Activated CD8-positive, alpha-beta memory T cell treated with anti-CD3 and anti-CD28 coated beads for 48 hours (primary cell): ENCODE measurements around the gene GSTT2.
"Not testable (repeated sequence)": the region's sequence is repeated elsewhere in the genome, so short reads cannot be mapped to it uniquely, and the experiment has no call there.

Experiments used
- DNase-seq, 3 experiments: peaks; one replicate each; pipeline ENCODE4 v3.0.0-alpha.2; 2020; ENCODE audit warnings: low read depth in 2 of 3, low spot score in 2 of 3

Gene GSTT2

DNA sequence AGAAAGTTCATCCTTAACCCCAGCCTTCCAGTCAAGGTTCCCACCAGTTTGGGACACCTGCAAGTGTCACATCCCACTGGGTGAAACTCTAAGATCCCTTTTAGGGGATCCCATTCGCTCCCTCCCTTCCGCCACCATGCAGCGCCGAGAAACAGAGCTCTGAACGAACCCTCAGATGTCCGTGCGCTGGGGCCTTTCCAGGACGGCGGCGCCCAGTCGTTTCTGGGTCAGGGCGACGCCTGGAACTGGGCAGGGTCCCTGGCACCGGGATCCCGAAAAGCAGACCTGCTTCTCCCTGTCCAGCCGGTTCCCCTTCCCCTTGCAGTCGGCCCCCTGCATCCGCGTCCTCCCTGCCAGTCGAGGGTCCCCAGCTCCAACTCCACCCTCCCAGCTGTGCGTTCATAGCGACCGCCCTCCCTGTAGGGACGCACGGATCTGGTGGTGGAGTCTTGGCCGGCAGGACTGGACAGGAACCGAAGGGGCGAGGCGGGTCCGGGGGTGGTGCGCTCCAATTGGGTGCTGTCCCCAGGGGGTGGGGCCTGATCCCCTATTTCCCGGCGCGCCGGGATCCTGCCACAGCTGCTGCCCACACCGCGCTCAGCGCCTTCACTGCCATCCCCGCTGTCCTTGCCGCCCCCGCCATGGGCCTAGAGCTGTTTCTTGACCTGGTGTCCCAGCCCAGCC, at the start of gene GSTT2:
GSTT2 (plus strand) TSS at position 578 of the 684 bp plus-strand sequence.
- DNase-seq, result not testable (repeated sequence)

DNA sequence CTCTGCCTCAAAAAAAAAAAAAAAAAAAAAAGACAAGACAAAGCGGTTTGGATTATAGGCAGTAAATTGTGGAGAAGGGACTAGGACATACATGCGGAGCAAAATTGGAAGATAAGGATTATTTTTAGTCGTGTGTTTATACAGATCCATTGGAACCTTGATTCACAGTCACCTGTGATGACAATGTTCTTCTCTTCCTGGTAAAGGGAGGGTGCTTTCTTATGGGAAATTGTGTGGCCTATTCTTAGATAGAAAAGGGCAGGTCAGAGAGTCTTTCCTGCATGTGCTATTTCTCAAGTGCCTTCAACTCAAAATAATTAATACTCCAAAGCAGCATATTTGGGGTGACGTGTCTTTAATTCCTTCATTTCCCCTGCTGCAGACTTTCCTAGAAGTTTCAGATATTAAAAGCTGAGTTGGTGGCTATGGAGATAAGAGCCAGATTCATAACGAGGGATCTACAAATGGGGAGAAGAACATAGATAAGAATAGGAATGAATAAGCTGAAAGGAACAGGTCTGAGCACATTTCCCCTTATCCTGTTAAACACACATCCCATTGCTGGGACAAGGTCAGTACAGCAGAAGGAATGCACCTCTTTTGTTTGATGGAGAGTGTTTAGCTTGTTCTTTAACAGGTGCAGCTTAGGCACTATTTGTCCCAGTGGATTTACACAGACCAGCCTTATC, 41.5 kb upstream of the GSTT2 start:
- no peak for DNase-seq

DNA sequence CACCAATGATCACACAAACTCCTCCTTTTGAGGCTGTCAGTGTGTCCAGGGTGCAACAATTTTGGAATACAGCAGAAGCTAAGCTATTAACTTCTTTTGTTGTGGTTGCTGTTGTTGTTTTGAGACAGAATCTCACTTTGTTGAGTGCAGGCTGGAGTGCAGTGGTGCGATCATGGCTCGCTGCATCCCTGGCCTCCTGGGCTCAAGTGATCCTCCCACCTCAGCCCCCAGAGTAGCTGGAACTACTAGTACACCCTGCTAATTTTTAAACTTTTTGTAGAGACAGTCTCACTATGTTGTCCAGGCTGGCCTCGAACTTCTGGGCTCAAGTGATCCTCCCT, 40.9 kb upstream of the GSTT2 start:
- DNase-seq, result no peak

DNA sequence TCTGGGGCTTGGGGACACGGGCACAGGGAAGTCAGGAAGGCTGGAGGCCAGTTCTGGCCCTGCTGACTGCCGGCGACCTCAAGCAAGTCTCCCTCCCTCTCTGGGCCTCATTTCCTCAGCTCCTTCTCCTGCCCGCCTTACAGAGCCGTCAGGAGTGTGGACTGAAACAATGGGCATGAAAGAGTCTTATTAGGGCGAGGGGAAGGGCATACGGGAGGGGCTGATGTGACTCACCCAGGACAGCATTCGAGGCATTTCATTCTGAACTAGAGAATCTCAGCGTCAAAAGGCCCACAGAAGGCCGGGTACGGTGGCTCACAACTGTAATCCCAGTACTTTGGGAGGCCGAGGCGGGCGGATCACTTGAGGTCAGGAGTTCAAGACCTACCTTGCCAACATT, 39.8 kb upstream of the GSTT2 start:
- DNase-seq, result not testable (repeated sequence)

DNA sequence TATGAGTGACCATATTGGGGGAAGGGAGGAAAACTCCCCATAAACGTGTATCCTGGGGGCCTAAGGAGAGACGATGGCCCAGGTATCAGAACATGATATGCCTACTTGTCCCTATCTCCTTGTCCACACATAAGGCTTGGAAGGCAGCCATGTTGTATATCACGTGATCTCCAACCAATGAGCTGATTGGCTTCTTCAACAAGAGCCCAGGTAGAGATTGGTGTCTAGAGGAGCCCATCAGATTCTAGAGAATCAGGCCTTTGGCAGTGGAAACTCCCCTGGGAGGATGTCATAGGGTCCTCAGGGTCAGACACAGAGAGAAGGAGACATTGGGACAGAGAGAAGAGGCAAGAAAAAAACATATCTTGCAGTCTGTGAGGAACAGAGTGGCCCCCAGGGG, 32.5 kb upstream of the GSTT2 start:
- not testable (repeated sequence) for DNase-seq

DNA sequence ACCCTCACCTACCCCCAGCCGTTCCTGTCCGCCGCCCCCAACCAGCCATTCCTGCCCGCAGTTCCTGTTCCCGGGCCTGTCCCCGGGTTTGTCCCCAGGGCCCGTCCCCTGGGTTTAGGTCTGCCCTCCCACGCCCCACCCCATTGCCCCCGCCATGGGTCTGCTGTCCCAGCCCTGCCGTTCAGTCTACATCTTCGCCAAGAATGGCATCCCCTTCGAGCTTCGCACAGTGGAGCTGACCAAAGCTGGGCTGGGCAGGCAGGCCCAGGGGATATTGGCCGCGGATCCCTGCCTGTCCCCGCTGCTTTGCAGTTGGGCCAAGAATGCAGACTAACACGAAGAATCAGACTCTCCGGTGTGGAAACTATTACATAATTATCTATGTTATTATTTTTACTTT, 30.2 kb upstream of the GSTT2 start:
- DNase-seq, result not testable (repeated sequence)

DNA sequence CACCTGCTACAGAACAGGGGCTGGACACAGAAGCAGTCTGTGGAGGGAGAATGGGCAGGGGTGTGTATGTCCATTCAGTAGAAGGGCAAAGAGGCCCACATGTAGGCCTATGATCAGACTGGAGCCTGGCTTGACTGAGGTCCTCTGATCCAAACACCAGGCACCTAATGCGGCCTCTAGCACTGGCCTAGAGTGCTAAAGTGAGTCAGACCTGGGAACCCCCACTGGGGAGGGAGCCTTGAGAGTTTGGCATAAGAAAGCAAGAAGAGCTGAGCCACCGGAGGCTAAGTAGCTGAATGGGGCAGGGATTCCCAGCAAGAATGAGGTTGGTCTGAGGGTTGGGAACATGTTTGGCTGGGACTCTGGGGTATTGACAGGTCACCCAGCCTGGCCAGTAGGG, 28.6 kb upstream of the GSTT2 start:
- not testable (repeated sequence) for DNase-seq

DNA sequence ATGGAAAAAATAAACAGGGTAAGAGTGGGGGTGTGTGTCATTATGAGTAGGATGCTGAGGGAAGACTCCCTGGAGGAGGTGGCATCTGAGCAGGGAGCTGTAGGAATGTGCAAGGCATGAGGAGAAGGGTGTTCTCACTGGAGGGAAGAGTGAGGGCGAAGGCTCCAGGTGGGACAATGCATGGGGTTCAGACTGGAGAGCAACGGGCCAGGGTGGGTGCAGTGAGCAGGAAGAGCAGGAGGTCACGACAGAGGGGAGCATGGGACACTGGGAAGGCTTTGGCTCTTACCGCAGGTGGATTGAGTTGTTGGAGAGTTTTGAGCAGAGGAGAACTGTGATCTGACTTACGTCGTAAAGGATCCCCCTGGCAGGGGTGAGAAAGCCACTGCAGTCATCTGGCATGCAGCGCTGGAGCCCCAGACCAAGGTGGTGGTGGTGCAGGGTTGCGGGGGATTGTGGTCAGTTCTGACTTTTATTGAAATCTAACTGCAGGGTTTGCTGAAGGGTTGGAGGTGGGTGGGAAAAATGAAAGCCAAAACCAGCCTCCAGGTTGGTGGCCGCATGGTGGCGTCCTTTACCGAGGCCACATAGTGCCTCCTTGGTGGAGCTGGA, 27.0 kb upstream of the GSTT2 start:
- DNase-seq, result not testable (repeated sequence)

DNA sequence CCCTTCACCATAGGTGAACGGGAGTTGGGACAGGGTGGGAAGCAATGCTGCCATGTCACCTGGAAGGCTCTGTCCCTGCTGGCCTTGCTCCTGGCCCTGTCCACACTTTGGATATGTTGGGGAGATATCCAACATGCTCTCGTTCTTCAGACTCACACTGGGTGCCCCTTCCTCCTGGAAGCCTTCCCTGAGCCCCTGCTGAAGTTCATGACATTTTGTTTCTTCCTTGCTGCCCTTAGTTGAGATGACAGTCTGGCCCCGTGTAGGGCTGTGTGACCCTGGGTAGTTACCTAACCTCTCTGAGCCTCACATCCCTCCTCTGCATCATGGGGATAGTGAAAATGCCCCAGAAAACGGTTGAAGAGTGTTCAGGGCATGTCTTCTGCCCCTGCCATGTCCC, 26.4 kb upstream of the GSTT2 start:
- DNase-seq, result not testable (repeated sequence)

DNA sequence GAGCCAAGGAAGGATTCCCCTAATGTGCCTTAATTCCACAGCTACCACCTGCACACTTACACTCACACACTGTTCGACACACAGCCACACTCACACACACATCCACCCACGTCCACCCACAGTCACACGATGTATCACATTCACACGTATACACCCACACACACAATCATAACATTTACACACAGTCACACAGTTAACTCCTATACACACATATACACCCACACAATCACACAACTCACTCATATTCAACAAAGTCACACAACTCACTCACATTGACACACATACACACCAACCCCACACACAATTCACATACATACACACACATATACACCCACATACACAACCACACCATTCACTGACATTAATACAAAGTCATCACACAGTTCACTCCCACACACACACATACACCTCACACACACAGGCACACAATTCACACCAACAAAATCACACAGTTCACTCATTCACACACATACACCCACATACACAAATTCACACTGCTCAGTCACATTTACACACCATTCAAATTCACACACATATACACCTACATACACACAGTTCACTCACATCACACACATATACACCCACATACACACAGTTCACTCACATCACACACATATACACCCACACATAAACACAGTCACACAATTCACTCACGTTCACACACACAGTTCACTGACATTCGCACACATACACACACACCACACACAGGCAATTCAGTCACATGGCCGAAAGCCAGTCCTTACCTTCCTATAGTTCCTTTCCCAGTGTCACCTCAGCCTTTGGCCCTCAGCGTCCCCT, 25.5 kb upstream of the GSTT2 start:
- not testable (repeated sequence) for DNase-seq

DNA sequence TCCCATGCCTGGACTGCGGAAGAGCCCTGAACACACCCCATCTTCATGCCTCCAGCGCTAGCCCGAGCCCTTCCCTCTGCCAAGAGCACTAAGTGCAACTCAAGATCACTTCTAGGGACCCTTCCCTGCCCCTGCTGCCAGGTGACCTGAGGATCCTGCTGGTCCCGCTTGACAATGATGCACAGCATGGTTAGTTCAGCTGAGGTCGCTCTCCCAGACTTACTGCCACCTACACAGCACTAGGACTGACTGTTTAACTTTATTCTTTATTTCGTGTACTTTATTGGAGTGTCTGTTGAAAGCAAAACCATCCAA, 25.0 kb upstream of the GSTT2 start:
- DNase-seq, result not testable (repeated sequence)

DNA sequence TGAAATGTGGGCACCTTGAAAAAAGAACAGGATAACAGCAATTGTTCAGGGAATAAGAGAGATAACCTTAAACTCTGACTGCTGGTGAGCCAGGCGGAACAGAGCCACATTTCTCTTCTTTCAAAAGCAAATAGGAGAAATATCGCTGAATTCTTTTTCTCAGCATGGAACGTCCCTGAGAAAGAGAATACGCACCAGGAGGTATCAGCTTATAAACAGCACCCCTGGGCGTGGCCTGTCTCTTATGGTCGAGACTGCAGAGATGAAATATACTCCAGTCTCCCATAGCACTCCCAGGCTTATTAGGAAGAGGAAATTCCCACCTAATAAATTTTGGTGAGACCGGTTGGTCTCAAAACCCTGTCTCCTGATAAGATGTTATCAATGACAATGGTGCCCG, 24.0 kb upstream of the GSTT2 start:
- not testable (repeated sequence) for DNase-seq

DNA sequence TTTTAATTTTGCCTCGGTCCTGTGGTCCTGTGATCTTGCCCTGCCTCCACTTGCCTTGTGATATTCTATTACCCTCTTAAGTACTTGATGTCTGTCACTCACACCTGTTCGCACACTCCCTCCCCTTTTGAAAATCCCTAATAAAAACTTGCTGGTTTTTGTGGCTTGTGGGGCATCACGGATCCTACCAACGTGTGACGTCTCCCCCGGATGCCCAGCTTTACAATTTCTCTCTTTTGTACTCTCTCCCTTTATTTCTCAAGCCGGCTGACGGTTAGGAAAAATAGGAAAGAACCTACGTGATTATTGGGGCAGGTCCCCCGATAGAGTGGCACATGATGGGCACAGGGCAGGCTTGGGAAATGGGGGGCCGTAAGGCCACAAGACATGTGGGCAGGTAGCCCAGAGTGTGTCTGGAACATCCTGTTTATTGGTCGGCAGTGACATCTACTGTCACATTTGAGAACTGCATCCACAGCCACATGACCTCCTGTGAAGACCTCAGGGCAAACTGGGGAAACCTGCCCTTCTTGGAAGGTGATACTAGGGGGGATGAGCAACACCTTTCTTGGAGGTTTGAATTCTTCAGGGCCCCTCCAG, 23.5 kb upstream of the GSTT2 start:
- peak in 2 of 3 experiments; percentile 44 to 81 for DNase-seq

DNA sequence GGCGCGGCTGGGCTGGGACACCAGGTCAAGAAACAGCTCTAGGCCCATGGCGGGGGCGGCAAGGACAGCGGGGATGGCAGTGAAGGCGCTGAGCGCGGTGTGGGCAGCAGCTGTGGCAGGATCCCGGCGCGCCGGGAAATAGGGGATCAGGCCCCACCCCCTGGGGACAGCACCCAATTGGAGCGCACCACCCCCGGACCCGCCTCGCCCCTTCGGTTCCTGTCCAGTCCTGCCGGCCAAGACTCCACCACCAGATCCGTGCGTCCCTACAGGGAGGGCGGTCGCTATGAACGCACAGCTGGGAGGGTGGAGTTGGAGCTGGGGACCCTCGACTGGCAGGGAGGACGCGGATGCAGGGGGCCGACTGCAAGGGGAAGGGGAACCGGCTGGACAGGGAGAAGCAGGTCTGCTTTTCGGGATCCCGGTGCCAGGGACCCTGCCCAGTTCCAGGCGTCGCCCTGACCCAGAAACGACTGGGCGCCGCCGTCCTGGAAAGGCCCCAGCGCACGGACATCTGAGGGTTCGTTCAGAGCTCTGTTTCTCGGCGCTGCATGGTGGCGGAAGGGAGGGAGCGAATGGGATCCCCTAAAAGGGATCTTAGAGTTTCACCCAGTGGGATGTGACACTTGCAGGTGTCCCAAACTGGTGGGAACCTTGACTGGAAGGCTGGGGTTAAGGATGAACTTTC, 18.7 kb upstream of the GSTT2 start, which contains the start of gene GSTT2B:
GSTT2B (minus strand) TSS at position 112 of the 688 bp plus-strand sequence; CDS start at position 48, 64 bp downstream.
- DNase-seq, result not testable (repeated sequence)

DNA sequence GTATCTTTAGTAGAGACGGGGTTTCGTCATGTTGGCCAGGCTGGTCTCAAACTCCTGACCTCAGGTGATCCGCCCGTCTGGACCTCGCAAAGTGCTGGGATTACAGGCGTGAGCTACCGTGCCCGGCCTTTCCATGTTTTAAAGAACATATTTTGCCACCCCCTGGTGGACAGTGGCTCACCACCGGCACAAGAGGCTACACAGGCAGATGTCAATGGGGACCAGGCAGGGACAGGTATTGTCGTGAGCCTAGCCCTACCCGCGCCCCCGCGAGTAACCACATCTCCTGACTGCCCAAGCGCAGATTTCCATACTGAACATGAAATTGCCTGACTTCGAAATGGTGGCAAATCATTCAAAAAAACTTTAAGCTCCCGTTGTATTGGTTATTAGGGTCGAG, 13.8 kb upstream of the GSTT2 start:
- DNase-seq, result not testable (repeated sequence)

DNA sequence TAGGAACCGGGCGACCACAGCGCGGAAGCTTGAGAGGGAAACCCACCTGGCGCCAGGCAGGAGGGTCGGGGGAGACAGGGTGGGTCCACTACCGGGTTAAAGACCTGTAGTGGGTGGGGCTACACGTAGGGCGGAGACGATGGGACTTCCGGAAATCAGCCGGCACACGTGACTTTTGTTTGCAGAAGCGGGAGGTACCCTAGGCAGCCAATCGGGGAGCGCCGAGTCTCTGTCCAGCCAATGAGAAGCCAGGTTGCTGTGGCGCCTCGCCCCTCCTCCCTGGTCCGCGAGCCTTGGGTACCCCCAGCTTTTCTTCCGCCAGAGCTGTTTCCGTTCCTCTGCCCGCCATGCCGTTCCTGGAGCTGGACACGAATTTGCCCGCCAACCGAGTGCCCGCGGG, 13.4 kb upstream of the GSTT2 start, which contains the start of gene DDTL:
DDTL (plus strand) TSS at position 321 of the 400 bp plus-strand sequence; CDS start at position 348, 27 bp downstream.
- DNase-seq, result not testable (repeated sequence)

DNA sequence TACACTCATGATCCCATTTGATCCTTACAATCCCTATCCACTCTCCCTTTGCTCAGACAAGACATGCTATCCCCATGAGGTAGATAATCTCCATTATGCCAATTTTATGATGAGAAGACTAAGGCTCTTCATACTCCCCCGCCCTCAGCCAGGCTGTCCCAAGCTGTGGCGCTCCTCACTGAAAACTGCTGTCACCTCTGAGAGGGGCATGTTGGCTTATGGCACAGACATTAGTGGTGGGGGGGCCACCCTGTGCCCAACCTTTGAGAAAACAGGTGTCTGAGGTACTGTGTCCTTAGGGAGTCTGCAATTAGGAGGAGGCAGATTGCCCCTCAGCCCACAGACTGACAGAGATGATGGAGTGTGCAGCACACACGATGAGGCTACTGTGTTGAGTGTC, 10.9 kb upstream of the GSTT2 start:
- DNase-seq, result no peak

DNA sequence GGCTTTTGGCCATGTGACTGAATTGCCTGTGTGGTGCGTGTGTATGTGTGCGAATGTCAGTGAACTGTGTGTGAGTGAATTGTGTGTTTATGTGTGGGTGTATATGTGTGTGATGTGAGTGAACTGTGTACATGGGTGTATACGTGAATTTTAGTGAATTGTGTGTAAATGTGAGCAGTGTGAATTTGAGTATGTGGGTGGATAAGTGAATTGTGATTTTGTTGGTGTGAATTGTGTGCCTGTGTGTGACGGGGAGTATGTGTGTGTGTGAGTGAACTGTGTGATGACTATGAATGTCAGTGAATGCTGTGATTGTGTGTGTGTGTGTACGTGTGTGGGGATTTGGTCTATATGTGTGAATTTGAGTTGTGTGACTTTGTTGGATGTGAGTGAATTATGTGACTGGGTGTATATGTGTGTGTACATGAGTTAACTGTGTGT, 9.7 kb upstream of the GSTT2 start:
- DNase-seq, result no peak

DNA sequence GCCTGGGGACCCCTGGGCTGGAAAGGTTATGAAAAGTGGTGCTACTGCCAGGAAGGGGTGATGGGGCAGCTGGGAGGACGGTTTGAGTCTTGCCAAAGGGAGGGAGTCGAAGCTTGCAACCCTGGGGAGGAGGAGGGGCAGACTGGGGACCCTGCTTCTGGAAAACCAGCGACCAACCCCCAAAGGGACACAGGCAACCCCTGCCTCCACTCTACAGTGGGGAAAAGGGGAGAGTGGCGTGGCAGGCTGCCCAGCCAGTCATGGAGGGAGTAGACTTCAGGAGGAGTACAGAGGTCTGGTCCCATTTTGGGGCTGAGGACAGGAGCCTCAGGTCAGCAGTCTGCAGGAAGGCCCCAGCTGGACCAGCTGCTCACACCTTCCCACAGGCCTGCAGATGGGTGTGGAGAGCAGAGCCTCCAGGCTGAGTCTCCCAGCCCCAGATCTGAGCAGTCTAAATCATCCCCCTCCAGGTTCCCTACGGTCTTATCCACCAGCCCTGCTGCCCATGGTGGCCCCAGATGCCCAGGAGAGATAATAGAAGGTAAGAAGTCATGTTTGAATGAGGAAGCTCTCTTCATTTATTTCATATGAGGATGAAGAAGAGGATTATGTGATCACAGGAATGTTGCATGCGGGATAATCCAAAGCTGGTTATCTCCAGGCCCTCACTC, 9.0 kb upstream of the GSTT2 start:
- DNase-seq, result no peak

DNA sequence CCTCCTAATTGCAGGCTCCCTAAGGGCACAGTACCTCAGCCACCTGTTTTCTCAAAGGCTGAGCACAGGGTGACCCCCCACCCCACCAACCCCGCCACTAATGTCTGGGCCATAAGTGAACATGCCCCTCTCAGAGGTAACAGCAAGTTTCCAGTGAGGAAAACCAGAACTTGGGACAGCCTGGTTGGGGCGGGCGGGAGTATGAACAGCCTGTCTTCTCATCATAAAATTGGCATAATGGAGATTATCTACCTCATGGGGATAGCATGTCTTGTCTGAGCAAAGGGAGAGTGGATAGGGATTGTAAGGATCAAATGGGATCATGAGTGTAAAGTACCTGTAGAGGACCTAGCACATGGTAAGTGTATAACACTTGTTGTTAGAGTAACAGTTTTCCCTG, 8.0 kb upstream of the GSTT2 start:
- DNase-seq, result not testable (repeated sequence)
